Adipocyte (in vitro differentiated cells): Measurements from ENCODE around the gene TMOD2.

ENCODE experiments used
- DNase-seq: peaks from one replicate; pipeline ENCODE4 v3.0.0-alpha.2; 2015; ENCODE audit warnings: low read depth
- H3K27me3 ChIP-seq: replicated peaks from 2 replicates; pipeline ENCODE4 v1.7.0; 2013; ENCODE audit warnings: mild to moderate bottlenecking, low read length, moderate library complexity; ENCODE audit not compliant: control insufficient read depth, insufficient read depth
- H3K36me3 ChIP-seq: 2 replicates; pipeline ENCODE4 v1.7.0; 2013; ENCODE audit warnings: low read length, mild to moderate bottlenecking, moderate library complexity; ENCODE audit not compliant: control insufficient read depth, insufficient read depth, severe bottlenecking
- H3K4me1 ChIP-seq: 2 replicates; pipeline ENCODE4 v1.7.0; 2013; ENCODE audit warnings: mild to moderate bottlenecking, low read length, moderate library complexity; ENCODE audit not compliant: control insufficient read depth, insufficient read depth
- H3K4me3 ChIP-seq: 2 replicates; pipeline ENCODE4 v1.7.0; 2013; ENCODE audit warnings: mild to moderate bottlenecking, low read length, moderate library complexity
- H3K9ac ChIP-seq: 2 replicates; pipeline ENCODE4 v1.7.0; 2013; ENCODE audit warnings: mild to moderate bottlenecking, low read length, moderate library complexity
- H3K9me3 ChIP-seq: 2 replicates; pipeline ENCODE4 v1.7.0; 2013; ENCODE audit warnings: mild to moderate bottlenecking, low read length, moderate library complexity; ENCODE audit not compliant: control insufficient read depth

Gene TMOD2

DNA sequence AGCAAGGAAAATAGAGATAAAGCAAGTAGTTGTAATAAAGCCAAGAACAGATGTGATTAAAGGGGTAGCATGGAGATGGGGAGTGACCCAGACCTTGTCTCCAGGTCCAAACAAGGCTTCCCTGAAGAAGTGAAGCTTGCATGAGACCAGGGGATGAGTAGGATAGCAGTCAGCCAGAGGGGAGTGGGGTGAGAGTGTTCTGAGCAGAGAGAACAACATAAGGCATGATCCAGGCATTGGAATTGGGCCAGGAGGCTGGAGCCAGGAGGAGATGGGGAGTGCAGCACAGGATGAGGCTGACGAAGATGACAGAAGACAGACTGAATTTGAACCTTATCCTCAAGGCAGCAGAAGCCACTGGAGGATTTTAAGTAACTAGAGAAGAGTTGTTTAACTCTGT, 7.2 kb downstream of the TMOD2 start:
- Histone ChIP-seq H3K9me3 (no peaks in the 10 kb centered on the region), H3K27me3 (no peaks in the 10 kb centered on the region), H3K4me3 (no peak overlapping the region), H3K9ac (no peak overlapping the region), H3K36me3 (no peaks in the 10 kb centered on the region), H3K4me1 (peaks cover 17% of the 10 kb centered on the region)
- peak; percentile 65 for DNase-seq

DNA sequence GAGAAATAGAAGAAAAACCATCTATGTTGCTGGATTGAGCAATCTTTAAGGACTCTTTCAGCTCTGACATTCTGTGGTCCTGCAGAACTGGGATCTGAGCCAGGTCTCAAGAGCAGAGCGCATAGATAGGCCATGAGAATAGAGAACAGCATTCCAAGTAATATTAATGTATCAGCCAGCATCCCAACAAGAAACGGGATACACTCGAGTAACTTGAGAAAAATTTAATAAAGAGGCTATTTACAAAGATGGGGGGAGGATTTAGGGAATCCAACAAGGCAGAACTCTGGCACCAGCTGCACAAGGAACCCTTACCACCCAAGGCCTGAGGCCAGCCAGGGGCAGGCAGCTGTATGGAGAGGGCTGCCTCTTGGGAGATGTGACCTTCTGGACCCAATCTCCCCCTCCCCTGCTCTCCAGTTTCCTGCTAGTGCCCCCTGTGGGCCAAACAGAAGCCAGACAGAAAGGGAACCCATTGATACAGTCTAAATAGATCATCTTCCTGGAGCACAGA, 8.2 kb downstream of the TMOD2 start:
- Histone ChIP-seq H3K27me3 (no peaks in the 10 kb centered on the region), H3K9ac (no peak overlapping the region), H3K4me1 (peaks cover 17% of the 10 kb centered on the region), H3K36me3 (no peaks in the 10 kb centered on the region), H3K9me3 (no peaks in the 10 kb centered on the region), H3K4me3 (no peak overlapping the region)
- DNase-seq, result peak; percentile 95

GRCh38 chr15:51760805-51761204, 9.4 kb downstream of the TMOD2 start:
- H3K4me1 ChIP-seq, result peaks cover 17% of the 10 kb centered on the region
- DNase-seq, result no peak
- no peaks in the 10 kb centered on the region for H3K36me3 ChIP-seq
- no peaks in the 10 kb centered on the region for H3K27me3 ChIP-seq
- no peak overlapping the region for H3K9ac ChIP-seq
- H3K9me3 ChIP-seq, result no peaks in the 10 kb centered on the region
- no peak overlapping the region for H3K4me3 ChIP-seq

DNA sequence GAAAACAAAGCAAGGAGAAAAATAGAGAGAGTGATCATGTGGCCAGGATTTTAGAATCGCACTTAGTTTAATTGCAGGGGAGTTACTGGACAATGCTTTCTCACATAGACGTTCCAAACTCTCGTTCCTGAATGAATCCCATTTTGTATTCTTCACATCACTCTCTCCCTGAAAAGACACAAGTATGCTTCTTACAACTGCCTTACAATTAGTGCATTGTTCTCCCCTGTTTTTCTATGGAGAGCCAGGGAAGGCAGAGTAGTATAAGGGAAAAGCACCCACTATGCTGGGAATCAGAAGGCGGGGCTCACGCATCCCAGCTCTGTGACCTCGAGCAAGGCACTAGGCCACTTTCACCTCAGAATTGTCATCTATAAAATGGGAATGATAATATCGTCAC, 14.4 kb downstream of the TMOD2 start:
- Histone ChIP-seq H3K36me3 (no peaks in the 10 kb centered on the region), H3K27me3 (no peaks in the 10 kb centered on the region), H3K9me3 (no peaks in the 10 kb centered on the region), H3K4me1 (no peaks in the 10 kb centered on the region), H3K4me3 (no peak overlapping the region), H3K9ac (no peak overlapping the region)
- no peak for DNase-seq

GRCh38 chr15:51766341-51766740, 14.9 kb downstream of the TMOD2 start:
- Histone ChIP-seq H3K9me3 (no peaks in the 10 kb centered on the region), H3K9ac (no peak overlapping the region), H3K27me3 (no peaks in the 10 kb centered on the region), H3K4me1 (no peaks in the 10 kb centered on the region), H3K4me3 (no peak overlapping the region), H3K36me3 (no peaks in the 10 kb centered on the region)
- DNase-seq, result no peak

GRCh38 chr15:51768018-51768417, 16.6 kb downstream of the TMOD2 start:
- no peak overlapping the region for H3K4me3 ChIP-seq
- no peak for DNase-seq
- no peaks in the 10 kb centered on the region for H3K36me3 ChIP-seq
- H3K9ac ChIP-seq, result no peak overlapping the region
- H3K9me3 ChIP-seq, result no peaks in the 10 kb centered on the region
- peaks cover 6% of the 10 kb centered on the region for H3K4me1 ChIP-seq
- H3K27me3 ChIP-seq, result no peaks in the 10 kb centered on the region

DNA sequence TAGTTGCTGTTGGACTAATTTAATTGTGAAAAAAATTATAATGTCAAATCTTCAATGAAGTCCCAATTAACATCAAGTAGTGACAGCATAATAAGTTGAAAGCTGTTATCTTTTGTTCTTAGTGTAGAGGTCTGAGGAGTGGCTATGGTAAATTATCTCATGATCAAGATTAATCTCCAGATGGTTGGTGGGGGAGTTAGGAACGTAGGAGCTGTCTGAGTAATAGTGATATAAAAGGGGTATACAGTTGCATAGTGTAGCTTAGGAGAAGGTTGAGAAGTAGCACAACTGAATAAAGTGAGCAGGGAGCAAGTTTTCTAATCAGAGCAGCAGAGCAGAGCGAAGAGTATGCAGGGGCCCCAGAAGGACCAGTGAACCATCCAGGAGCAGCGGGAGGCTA, 19.5 kb downstream of the TMOD2 start:
- DNase-seq, result no peak
- H3K9me3 ChIP-seq, result no peaks in the 10 kb centered on the region
- no peak overlapping the region for H3K4me3 ChIP-seq
- H3K4me1 ChIP-seq, result peaks cover 6% of the 10 kb centered on the region
- no peak overlapping the region for H3K9ac ChIP-seq
- H3K27me3 ChIP-seq, result no peaks in the 10 kb centered on the region
- peaks cover 6% of the 10 kb centered on the region for H3K36me3 ChIP-seq

DNA sequence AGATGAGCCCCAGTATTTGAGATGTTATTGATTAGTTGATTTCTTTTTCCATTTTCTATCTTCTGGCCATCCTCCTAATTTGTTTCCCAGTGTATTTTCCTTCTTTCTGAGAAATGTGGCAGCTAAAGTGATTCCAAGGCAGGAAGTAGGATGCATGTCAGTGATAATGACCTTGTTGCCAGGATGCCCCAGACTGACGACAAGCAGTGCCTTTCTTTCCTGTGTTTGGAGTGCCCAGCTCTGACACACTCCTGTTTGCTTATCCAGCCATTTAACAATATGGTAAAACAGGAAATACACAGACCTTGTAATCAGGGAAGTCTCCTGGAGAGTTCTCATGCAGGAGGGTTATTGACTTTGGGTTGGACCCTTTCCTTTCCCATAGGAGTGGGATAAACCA, 20.4 kb downstream of the TMOD2 start:
- Histone ChIP-seq H3K9ac (no peak overlapping the region), H3K27me3 (no peaks in the 10 kb centered on the region), H3K36me3 (peaks cover 6% of the 10 kb centered on the region), H3K9me3 (no peaks in the 10 kb centered on the region), H3K4me1 (peaks cover 9% of the 10 kb centered on the region), H3K4me3 (no peak overlapping the region)
- no peak for DNase-seq

- no peak for DNase-seq
- no peak overlapping the region for H3K9ac ChIP-seq
- peaks cover 6% of the 10 kb centered on the region for H3K36me3 ChIP-seq
- no peak overlapping the region for H3K4me3 ChIP-seq
- no peaks in the 10 kb centered on the region for H3K9me3 ChIP-seq
- peaks cover 10% of the 10 kb centered on the region for H3K4me1 ChIP-seq
- H3K27me3 ChIP-seq, result no peaks in the 10 kb centered on the region
These were observed 23.5 kb downstream of the TMOD2 start for GRCh38 chr15:51774916-51775315.

GRCh38 chr15:51775967-51776816, 24.8 kb downstream of the TMOD2 start:
- Histone ChIP-seq H3K4me1 (peaks cover 16% of the 10 kb centered on the region), H3K9ac (no peak overlapping the region), H3K27me3 (no peaks in the 10 kb centered on the region), H3K4me3 (no peak overlapping the region), H3K9me3 (no peaks in the 10 kb centered on the region), H3K36me3 (peaks cover 6% of the 10 kb centered on the region)
- peak; percentile 54 for DNase-seq

DNA sequence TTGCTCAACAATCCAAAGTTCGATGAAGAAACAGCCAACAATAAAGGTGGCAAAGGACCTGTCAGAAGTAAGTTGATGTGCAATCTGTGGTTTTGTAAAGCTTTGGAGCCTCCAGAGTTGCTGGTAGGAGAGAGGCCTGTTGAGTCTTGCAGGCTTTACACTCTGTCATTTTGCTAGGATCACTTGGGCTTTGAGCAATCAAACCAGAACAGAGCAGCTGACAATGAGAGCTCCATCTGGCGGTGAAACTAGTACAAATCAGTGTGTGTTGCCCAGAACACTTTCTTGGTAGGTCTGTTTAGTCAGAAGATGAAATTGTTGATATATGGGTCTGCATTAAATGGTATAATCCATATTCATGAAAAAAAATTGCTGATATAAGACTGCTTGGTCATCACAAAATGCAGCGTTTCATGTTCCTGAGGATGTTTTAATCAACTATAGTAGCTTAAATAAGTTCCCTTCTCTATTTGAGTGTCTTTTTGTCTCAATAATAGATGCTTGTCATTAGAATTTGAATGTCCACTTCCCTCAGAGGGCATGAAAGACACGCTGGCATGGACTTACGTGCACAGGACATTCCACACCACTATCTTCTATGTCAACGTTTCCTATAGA, 25.7 kb downstream of the TMOD2 start:
- Histone ChIP-seq H3K9ac (no peak overlapping the region), H3K27me3 (no peaks in the 10 kb centered on the region), H3K4me3 (no peak overlapping the region), H3K4me1 (peaks cover 14% of the 10 kb centered on the region), H3K36me3 (peaks cover 6% of the 10 kb centered on the region), H3K9me3 (no peaks in the 10 kb centered on the region)
- peak; percentile 92 for DNase-seq
